ENCODE measurements around the gene SLC22A12. TPM values are rescaled to one million over a fixed set of nuclear protein-coding genes. Genes with fewer than 3 reads are reported as not detected.
A peak's percentile ranks its signal among the peaks of the same experiment; 100 is the strongest.

SLC22A12 gene
- total RNA-seq, 2 donors from 2014 or later, result not detected

DNA sequence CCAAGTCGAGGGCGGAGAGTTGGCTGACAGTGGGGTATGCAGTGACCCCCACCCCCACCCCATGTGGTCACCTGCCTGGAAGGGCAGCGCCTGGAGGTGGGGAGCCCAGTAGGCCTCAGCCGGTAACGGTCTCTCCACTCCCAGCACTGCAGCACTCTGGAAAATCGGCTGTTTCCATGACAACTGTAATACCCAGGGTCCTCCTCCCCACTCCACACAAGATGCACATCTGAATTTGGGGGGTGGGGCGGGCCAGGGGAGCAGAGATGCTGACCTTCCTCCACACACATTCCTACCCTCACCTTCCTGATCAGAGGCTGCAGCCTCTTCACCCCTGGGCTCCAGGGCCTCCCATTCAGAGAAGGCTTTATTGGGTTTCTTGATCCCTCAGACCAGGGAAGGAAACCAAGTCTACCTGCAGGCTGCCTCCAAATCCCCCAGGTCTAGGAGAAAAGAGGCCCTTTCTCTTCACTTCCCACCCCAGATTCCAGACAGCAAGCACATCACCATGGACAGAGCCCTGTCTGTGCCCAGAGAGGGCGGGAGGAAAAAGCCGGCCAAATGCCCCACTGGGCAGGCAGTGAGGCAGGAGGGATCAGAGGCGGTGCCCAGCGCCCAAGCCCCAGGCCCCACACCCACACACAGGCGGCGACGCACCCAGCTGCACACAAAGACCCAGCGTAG, 46.5 kb downstream of the SLC22A12 start:
- Mint-ChIP-seq H3K27me3 (peaks cover 29% of the 10 kb centered on the region), H3K4me1 (peaks cover 13% of the 10 kb centered on the region), H3K36me3 (ENCODE audit: low read depth) (peaks cover 20% of the 10 kb centered on the region), H3K27ac (no peak overlapping the region), H3K4me3 (no peak overlapping the region)
- no peak for DNase-seq
- no peaks in the 10 kb centered on the region for H3K9me3 ChIP-seq (ENCODE audit: control insufficient read depth, low read length, poor library complexity, severe bottlenecking)
- ATAC-seq, result no peak

DNA sequence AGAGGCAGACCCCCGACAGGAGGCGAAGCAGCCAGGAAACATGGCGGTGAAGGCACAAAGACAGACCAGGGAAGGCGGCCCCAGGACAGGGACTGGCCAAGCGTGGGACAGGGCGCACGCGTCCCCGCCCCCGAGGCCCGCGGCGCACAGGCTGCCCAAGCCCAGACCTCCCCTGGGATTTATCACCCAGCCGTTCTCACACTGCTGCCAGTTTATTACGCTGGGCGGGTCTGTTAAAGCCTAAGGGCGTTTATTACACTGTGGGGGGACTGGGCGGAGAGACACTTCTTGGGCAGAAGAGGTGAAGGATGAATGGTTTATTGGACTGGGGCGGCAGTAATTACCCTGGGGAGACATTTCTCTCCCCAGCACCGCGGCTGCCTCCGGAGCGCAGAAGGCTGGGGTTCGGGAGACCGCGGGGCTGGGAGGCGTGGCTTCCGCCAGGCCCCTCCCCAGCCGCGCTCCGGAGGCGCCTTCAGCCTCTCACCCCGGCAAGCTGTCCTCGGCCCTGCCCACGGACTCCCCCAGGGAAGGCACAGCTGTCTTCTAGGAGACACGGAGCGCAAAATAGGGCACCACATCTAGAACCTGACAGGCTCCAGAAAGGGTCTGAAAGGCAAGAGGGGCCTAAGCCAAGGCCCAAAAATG, 47.1 kb downstream of the SLC22A12 start:
- Mint-ChIP-seq H3K36me3 (ENCODE audit: low read depth) (peaks cover 20% of the 10 kb centered on the region), H3K27ac (no peak overlapping the region), H3K27me3 (peaks cover 29% of the 10 kb centered on the region), H3K4me1 (peaks cover 13% of the 10 kb centered on the region), H3K4me3 (no peak overlapping the region)
- no peak for ATAC-seq
- DNase-seq, result no peak
- H3K9me3 ChIP-seq (ENCODE audit: control insufficient read depth, low read length, poor library complexity, severe bottlenecking), result no peaks in the 10 kb centered on the region

DNA sequence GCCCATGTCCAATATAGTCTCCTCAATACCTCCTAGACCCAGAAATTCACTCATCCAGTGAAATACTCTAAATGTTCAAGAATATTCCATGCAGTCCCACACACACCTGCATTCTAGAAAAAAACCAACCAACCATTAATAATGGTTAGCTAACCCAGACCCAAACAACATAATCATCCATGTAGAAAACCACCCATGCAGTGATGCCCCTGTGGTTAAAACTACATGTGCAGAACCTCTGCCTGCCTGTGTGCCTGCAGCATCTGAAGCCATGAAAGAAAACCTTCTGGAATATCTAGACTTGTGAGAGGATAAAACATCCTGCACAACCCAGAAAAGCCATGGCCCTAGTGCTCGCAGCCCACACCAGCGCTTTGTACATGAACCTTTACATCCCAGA, 47.8 kb downstream of the SLC22A12 start:
- DNase-seq, result no peak
- no peak overlapping the region for H3K4me3 Mint-ChIP-seq
- no peak for ATAC-seq
- H3K4me1 Mint-ChIP-seq, result peaks cover 9% of the 10 kb centered on the region
- H3K27ac Mint-ChIP-seq, result no peak overlapping the region
- H3K9me3 ChIP-seq (ENCODE audit: control insufficient read depth, low read length, poor library complexity, severe bottlenecking), result no peaks in the 10 kb centered on the region
- peaks cover 26% of the 10 kb centered on the region for H3K27me3 Mint-ChIP-seq
- H3K36me3 Mint-ChIP-seq (ENCODE audit: low read depth), result peaks cover 20% of the 10 kb centered on the region

DNA sequence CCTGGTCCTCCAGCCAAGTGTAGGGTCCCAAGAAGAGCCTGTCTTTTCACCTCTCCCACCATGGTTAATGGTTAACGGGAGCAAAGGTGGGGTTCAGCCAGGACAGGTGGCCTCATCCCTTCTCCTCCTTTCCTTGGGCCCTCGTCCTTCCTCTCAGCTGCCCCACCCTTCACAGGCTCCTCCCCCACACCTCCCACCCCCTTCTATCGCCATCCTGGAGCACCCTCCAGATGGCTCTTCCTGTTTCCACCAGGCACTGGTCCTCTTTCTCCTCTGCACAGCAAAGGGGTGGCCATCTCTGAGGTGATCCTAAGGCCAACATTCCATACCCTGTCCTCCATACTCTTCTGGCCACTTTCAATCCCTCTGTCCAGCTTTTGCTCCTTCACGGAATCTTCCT, 48.9 kb downstream of the SLC22A12 start:
- DNase-seq (no peak), ATAC-seq (no peak)
- H3K9me3 ChIP-seq (ENCODE audit: control insufficient read depth, low read length, poor library complexity, severe bottlenecking), result no peaks in the 10 kb centered on the region
- peaks cover 3% of the 10 kb centered on the region for H3K4me1 Mint-ChIP-seq
- H3K27ac Mint-ChIP-seq, result no peak overlapping the region
- H3K4me3 Mint-ChIP-seq, result no peak overlapping the region
- H3K27me3 Mint-ChIP-seq, result peaks cover 26% of the 10 kb centered on the region
- H3K36me3 Mint-ChIP-seq (ENCODE audit: low read depth), result peaks cover 11% of the 10 kb centered on the region

DNA sequence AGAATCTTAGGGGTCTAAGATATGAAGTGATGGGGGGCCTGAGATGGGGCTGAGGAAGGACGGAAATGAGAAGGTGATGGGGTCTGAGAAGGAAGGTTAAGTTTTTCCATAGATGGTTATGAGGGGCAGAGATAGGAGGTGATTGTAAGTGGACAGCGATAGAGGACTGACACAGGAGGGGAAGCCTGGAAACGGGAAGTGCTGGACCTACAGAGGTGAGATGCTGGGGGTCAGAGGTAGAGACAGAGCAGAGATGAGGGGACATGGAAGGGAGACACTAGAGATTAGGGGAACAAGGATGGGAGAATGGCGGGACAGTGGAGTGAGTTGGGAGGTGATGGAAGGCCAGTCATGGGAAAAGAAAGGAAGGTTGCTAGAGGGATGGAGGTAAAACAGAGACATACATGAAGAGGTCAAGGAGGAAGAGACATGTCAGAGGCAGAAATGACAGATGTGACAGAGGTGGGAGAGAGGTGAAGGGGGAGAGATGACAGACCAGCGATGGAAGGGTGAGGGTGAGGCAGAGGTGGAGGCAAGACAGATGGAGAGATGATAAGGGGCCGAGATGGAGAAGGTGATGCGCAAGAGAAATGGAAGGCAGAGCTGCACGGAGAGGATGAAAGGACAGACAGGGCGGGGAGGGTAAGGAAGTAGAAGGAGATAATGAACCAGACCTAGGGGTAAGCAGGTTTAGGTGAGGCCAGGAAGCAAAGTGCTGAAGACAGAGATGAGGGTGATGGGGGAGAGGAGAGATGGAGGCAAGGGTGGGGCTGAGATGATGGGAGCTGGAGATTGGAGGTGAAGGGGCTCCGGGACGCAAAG, 50.8 kb downstream of the SLC22A12 start:
- Mint-ChIP-seq H3K27ac (no peak overlapping the region), H3K4me3 (no peak overlapping the region), H3K4me1 (peaks cover 3% of the 10 kb centered on the region), H3K27me3 (peaks cover 34% of the 10 kb centered on the region), H3K36me3 (ENCODE audit: low read depth) (peaks cover 6% of the 10 kb centered on the region)
- no peak for DNase-seq
- no peak for ATAC-seq
- H3K9me3 ChIP-seq (ENCODE audit: control insufficient read depth, low read length, poor library complexity, severe bottlenecking), result no peaks in the 10 kb centered on the region

DNA sequence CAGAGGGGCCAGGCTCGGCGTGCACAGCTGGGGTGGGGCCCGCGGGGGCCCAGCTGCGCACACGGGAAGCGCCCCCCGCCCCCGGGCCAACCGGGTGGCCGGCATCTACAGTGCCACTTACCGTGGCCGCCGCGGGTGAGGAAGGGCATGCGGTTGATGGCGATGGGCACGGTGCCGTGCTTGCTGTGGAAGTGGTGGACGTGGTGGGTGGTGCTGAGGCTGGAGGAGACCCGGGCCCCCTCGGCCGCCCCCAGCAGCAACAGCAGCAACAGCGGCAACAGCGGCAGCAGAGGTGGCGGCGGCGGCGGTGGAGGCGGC, 51.4 kb downstream of the SLC22A12 start:
- Mint-ChIP-seq H3K4me3 (no peak overlapping the region), H3K27ac (no peak overlapping the region), H3K36me3 (ENCODE audit: low read depth) (peaks cover 6% of the 10 kb centered on the region), H3K4me1 (peaks cover 3% of the 10 kb centered on the region), H3K27me3 (peaks cover 35% of the 10 kb centered on the region)
- no peak for DNase-seq
- ATAC-seq, result no peak
- no peaks in the 10 kb centered on the region for H3K9me3 ChIP-seq (ENCODE audit: control insufficient read depth, low read length, poor library complexity, severe bottlenecking)

DNA sequence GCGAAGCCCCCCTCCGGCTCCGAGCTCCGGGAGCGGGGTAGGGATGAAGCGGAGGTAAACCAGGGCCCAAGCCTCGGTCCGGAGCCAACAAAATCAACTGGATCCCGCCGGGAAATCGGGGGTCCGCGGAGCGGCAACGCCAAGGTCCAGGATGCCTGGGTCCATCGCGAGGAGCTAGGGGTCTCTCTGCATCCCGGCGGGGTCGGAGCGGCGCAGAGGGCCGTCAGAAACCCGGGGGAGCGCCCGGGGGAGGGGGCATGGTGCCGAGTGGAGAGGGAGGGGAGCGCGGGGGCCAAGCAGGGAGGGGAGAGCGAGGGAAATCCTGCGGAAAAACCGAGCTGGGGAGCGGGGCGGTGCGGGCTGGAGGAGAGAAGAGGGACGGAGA, 51.8 kb downstream of the SLC22A12 start:
- H3K4me3 Mint-ChIP-seq, result peak overlapping the region; percentile 31
- H3K27ac Mint-ChIP-seq, result no peak overlapping the region
- DNase-seq (no peak), ATAC-seq (no peak)
- H3K27me3 Mint-ChIP-seq, result peaks cover 31% of the 10 kb centered on the region
- H3K36me3 Mint-ChIP-seq (ENCODE audit: low read depth), result peaks cover 2% of the 10 kb centered on the region
- peaks cover 3% of the 10 kb centered on the region for H3K4me1 Mint-ChIP-seq
- H3K9me3 ChIP-seq (ENCODE audit: control insufficient read depth, low read length, poor library complexity, severe bottlenecking), result no peaks in the 10 kb centered on the region

DNA sequence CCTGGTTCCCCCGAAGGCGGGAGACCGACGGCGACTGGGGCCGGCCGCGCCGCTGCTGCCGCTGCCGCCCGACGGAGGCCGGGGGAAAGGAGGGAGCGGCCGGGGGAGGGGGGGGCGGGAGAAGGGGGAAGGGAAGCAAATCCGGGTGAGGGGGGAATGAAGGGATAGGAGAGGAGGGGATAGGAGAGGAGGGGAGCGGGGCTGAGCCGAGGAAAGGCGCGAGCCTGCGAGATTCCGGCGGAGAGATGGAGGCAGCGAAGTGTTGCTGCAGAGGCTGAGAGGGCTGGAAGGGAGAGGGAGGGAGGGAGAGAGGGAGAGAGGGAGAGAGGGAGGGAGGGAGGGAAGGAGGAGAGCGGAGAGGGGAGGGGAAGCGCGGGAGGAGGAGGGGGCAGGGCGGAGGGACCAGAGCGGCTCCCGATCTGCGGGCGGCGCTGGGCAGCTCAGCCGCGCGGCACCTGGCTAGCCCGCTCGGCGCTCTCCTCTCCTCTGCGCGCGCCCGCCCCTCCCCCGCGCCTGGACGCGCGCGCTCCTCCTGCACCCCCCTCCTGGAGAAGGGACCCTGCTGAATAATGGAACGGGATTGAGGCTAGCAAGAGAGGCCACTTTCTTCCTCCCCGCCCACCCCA, 52.3 kb downstream of the SLC22A12 start:
- no peaks in the 10 kb centered on the region for H3K9me3 ChIP-seq (ENCODE audit: control insufficient read depth, low read length, poor library complexity, severe bottlenecking)
- peaks cover 3% of the 10 kb centered on the region for H3K4me1 Mint-ChIP-seq
- DNase-seq (no peak), ATAC-seq (no peak)
- peaks cover 31% of the 10 kb centered on the region for H3K27me3 Mint-ChIP-seq
- H3K36me3 Mint-ChIP-seq (ENCODE audit: low read depth), result peaks cover 2% of the 10 kb centered on the region
- H3K27ac Mint-ChIP-seq, result no peak overlapping the region
- H3K4me3 Mint-ChIP-seq, result peak overlapping the region; percentile 33

DNA sequence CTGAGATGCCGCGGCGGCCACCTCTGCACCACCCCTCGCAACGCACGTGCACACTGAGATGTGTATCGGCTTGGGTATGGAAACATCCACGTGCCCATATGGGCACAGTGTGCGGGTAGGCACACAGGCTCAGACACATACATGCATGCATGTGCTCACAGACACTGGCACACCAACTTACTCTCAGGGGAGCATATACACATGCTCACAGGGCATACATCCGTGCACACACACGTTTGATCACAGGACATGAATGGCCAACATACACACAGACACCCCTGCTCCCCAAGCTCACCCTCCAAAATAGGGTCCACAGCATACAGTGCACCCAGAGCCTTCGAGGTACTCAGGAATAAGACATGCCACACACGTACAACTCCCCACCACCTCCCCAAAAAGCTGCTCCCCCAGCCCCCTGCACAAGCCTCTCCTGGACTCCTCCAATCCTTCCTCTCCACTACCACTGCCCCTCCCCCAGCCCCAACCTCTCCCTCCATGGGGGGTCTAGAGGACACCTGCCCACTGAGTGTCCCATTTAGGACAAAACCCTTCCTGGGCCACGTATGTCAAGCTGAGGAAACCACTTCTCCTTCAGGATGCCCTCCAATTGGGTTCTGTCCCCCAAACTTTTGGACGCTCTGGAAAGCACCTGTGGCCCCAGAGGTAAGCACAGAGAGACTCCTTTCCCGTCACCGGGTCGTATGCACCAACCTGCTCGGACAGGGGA, 53.1 kb downstream of the SLC22A12 start:
- no peak for ATAC-seq
- Mint-ChIP-seq H3K36me3 (ENCODE audit: low read depth) (no peaks in the 10 kb centered on the region), H3K4me3 (peak overlapping the region; percentile 33), H3K4me1 (peaks cover 3% of the 10 kb centered on the region), H3K27me3 (peaks cover 37% of the 10 kb centered on the region), H3K27ac (no peak overlapping the region)
- no peak for DNase-seq
- no peaks in the 10 kb centered on the region for H3K9me3 ChIP-seq (ENCODE audit: control insufficient read depth, low read length, poor library complexity, severe bottlenecking)

DNA sequence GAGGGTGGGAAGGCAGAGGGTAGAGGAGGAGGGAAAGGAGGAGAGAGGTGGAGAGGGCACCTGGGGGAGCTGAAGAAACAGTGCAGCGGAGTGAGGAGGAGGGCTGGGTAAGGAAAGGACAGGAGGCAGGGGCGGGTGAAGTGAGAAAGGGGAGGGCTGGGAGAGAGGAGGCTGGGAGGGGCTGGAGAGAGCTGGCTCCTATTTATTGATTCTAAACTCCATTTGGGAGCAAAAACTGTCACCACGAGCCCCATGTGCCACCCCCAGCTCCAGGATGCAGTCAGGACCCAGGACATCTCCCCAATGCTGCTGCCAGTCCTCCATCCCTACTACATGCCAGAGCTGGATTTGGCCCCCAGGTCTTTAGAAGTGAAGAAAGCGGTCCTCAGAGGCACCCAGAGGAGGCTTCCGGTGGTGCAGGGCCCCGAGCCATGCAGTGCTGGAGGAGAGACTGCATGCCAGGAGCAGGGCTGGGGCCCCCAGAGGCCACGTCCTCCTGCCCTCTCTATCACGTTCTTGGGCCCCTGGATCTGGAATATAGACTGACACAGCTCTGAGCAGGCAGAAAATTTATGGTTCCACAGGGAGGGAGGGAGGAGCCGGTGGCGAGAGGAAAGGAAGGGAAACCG, 53.7 kb downstream of the SLC22A12 start:
- H3K4me1 Mint-ChIP-seq, result peaks cover 3% of the 10 kb centered on the region
- DNase-seq (no peak), ATAC-seq (no peak)
- H3K9me3 ChIP-seq (ENCODE audit: control insufficient read depth, low read length, poor library complexity, severe bottlenecking), result no peaks in the 10 kb centered on the region
- no peaks in the 10 kb centered on the region for H3K36me3 Mint-ChIP-seq (ENCODE audit: low read depth)
- H3K4me3 Mint-ChIP-seq, result no peak overlapping the region
- H3K27ac Mint-ChIP-seq, result no peak overlapping the region
- peaks cover 41% of the 10 kb centered on the region for H3K27me3 Mint-ChIP-seq

DNA sequence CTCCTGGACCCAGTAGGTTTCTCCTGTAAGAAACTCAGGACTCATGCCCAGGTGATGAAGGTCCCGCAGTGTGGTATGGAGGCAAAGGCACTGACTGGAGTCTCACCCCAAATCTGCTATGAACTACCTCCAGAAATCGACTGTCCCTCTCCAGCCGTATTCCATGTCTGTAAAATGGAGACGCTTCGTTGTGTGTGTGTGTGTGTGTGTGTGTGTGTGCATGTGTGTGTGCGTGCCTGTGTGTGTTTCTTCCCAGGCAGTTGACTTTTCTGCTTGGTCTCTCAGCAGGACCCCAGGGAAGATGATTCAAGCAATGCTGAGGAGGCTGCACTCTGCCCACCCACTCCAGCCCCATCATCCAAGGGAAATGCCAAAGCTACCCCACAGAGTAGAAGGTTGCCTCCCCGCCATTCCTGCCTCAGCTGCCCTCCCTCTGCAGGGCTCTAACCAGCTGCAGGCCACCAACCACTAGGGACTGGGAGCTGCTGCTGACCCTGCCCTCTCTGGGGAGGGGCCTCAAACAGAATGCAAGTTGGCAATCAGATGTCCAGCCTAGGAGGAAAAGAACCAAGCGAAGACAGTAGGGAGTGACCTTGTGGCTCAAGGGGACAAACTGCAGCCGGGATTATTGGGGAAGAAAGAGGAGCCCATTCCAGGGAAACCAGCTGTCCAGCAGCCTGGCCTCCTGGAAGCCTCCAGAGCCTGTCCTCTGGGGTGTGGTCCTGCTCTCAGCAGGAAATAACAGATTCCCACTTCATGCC, 56.2 kb downstream of the SLC22A12 start:
- DNase-seq, result no peak
- Mint-ChIP-seq H3K27me3 (peaks cover 52% of the 10 kb centered on the region), H3K27ac (no peak overlapping the region), H3K4me3 (no peak overlapping the region), H3K4me1 (peaks cover 10% of the 10 kb centered on the region), H3K36me3 (ENCODE audit: low read depth) (no peaks in the 10 kb centered on the region)
- H3K9me3 ChIP-seq (ENCODE audit: control insufficient read depth, low read length, poor library complexity, severe bottlenecking), result no peaks in the 10 kb centered on the region
- ATAC-seq, result no peak

DNA sequence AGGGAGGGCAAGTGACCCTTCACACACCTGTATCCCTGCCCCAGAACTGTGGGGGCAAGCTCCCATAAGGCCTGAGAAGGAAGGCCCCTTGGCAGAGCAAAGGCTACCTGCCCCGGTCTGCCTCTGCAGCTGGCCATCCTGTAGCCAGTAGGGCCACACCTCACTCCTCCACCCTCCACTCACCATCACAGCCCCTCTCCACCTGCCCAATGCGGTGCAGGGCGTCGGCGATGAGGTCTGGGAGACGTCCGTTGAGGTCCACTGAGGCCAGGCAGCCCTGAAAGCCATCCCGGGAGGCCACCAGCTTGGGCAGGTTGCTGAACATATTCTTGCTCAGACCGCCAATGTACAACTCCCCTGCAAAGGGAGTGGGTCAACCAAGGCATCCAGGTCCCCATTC, 57.5 kb downstream of the SLC22A12 start:
- no peaks in the 10 kb centered on the region for H3K36me3 Mint-ChIP-seq (ENCODE audit: low read depth)
- DNase-seq, result no peak
- peaks cover 52% of the 10 kb centered on the region for H3K27me3 Mint-ChIP-seq
- no peak overlapping the region for H3K4me3 Mint-ChIP-seq
- H3K27ac Mint-ChIP-seq, result no peak overlapping the region
- no peak for ATAC-seq
- H3K4me1 Mint-ChIP-seq, result peaks cover 14% of the 10 kb centered on the region
- H3K9me3 ChIP-seq (ENCODE audit: control insufficient read depth, low read length, poor library complexity, severe bottlenecking), result no peaks in the 10 kb centered on the region

Measured in T-helper 17 cell (primary cell).